ENCODE results near the gene ARFGEF3.

ARFGEF3 gene

DNA sequence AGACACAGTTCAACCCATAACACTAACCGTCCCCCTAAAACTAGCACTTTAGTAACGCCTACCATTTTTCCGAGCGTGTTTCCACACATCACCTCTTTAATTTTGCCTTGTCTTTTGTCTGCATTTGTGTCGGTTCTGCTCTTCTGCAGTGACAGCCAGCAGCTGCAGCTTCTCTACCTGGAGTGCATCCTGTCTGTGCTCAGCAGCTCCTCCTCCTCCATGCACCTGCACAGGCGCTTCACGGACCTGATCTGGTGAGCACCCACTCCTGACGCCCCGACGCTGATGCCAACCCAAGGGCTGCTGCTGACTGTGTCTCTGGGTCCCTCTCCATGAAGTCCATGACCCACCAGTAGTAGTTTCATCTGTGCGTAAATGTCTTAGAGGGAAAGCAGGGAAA is 92.0 kb downstream of the ARFGEF3 start:
- no peak overlapping the region for H3K4me3 ChIP-seq (ENCODE audit: low read depth, low read length)
- DNase-seq (ENCODE audit: low read depth): no peak
- TF ChIP-seq, protein P1, sequence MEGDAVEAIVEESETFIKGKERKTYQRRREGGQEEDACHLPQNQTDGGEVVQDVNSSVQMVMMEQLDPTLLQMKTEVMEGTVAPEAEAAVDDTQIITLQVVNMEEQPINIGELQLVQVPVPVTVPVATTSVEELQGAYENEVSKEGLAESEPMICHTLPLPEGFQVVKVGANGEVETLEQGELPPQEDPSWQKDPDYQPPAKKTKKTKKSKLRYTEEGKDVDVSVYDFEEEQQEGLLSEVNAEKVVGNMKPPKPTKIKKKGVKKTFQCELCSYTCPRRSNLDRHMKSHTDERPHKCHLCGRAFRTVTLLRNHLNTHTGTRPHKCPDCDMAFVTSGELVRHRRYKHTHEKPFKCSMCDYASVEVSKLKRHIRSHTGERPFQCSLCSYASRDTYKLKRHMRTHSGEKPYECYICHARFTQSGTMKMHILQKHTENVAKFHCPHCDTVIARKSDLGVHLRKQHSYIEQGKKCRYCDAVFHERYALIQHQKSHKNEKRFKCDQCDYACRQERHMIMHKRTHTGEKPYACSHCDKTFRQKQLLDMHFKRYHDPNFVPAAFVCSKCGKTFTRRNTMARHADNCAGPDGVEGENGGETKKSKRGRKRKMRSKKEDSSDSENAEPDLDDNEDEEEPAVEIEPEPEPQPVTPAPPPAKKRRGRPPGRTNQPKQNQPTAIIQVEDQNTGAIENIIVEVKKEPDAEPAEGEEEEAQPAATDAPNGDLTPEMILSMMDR (IDR thresholded peaks at IDR 0.05; ENCODE audit: control insufficient read depth, extremely low read depth, insufficient read depth): no peak

DNA sequence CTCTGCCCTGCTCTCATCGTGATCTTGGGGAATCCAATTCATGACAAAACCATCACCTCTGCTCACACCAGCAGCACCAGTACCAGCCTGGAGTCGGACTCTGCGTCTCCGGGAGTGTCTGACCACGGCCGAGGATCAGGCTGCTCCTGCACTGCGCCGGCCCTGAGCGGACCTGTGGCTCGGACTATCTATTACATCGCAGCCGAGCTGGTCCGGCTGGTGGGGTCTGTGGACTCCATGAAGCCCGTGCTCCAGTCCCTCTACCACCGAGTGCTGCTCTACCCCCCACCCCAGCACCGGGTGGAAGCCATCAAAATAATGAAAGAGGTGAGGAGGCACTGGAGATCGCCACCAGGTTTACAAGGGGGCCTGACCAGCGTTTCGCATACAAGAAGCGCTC is 93.7 kb downstream of the ARFGEF3 start:
- TF ChIP-seq, protein P1 (IDR thresholded peaks at IDR 0.05; ENCODE audit: control insufficient read depth, extremely low read depth, insufficient read depth): no peak
- DNase-seq (ENCODE audit: low read depth): no peak

DNA sequence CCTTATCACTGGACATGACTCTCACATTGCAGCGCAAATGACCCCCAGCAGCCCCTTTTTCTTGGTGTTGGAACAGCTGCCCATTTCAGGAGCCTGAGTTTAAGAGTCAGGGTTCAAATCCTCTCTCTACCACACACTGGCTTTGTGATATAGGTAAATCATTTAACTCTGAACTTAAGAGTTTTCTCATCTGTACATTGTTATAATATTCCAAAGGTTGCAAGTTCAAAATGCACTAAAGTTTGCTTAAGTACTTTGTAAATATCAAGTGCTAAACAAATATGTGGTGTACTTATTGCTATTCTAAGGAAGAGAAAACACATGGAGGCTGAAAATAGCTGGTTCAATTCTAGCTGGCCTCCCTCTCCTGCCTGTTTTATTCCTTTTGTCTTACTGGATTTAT is 95.9 kb downstream of the ARFGEF3 start:
- TF ChIP-seq, protein P1 (IDR thresholded peaks at IDR 0.05; ENCODE audit: control insufficient read depth, extremely low read depth, insufficient read depth): no peak
- no peak overlapping the region for H3K4me3 ChIP-seq (ENCODE audit: low read depth, low read length)
- no peak for DNase-seq (ENCODE audit: low read depth)

More for the DNA sequence above, 93.7 kb downstream of the ARFGEF3 start:
- H3K4me3 ChIP-seq (ENCODE audit: low read depth, low read length): no peak overlapping the region

DNA sequence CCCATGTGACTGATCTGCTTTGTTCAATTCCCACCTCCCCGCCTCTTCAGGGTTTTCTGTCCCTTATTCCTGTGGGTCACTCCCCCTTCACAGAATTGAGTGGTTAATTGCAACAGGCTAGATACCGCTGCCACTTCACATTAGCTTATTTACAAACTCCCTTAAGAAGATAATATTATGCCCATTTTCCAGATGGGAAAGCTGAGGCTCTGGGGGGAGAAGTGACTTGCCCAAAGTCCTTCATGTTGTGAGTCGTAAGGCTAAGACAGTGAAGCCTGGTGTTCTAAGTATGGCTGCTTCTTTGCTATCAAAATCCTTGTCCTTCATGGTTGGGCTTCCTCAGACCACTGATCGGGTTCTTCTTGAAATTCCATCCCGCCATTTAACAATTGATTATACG is 96.5 kb downstream of the ARFGEF3 start:
- no peak for DNase-seq (ENCODE audit: low read depth)
- H3K4me3 ChIP-seq (ENCODE audit: low read depth, low read length): no peak overlapping the region
- TF ChIP-seq, protein P1 (IDR thresholded peaks at IDR 0.05; ENCODE audit: control insufficient read depth, extremely low read depth, insufficient read depth): no peak

DNA sequence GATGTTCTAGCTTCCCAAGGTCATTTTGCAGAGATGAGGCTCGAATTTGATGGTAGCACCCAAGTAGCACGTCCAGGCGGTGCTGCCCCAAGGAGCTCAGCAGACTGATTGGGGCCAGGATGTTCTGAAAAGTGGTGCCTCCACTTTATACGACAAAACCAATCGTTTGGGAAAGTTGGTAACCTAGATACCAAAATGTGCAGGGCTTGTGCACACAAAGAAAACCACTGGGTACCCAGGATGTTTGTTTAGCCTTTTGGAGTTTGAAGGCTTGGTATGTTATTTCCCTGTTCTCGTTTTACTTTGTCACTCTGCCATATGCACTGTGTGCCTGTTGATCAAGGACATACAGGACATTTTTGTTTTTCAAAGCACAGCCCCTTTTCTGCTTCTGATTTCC is 97.3 kb downstream of the ARFGEF3 start:
- TF ChIP-seq, protein P1 (IDR thresholded peaks at IDR 0.05; ENCODE audit: control insufficient read depth, extremely low read depth, insufficient read depth): no peak

DNA sequence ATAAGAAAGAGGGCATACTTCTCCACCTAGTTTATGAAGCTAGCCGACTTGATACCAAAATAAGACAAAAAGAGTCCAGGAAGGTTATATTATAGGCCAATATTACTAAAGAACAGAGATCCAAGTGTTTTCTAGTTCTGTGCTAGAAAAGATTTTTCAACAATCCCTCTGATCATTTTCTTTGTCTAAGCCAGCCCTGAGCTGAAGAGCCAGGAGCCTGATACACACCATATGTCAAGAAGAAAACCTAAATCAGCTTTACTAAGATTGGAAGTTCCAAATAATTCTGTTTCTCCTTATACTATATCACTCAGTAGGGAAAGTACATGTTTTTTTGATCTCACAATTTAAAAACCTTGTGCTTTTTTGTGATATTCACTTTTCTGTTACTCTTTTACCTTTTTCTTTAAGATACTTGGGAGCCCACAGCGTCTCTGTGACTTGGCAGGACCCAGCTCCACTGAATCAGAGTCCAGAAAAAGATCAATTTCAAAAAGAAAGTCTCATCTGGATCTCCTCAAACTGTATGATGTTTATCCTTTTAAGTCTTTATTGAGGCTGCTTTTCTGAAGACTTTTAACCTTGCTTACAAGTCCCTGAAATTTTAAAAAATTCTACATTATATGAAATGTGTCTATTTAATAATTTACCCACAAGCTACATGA is 99.5 kb downstream of the ARFGEF3 start:
- no peak overlapping the region for H3K4me3 ChIP-seq (ENCODE audit: low read depth, low read length)
- TF ChIP-seq, protein P1 (IDR thresholded peaks at IDR 0.05; ENCODE audit: control insufficient read depth, extremely low read depth, insufficient read depth): no peak
- DNase-seq (ENCODE audit: low read depth): no peak

More for the DNA sequence above, 97.3 kb downstream of the ARFGEF3 start:
- no peak overlapping the region for H3K4me3 ChIP-seq (ENCODE audit: low read depth, low read length)
- peak; percentile 98 for DNase-seq (ENCODE audit: low read depth)

DNA sequence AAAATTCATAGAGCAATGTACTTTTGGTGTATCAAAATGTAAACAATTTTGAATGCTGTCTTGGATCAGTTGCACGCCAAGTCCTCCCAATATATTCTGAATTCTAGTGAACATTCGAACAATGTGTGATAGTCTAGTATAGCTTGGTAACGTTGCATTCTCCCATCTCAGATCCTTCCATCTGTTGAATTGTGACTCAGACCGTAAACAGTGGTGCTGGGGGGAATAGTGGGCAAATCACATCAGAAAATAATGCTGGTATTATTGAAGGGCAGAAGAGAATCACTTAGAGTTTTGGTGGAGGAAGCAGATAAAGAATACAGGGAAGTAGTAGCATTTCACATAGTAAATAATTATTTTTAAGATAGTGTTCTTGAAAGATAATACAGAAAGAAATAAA is 102.2 kb downstream of the ARFGEF3 start:
- H3K4me3 ChIP-seq (ENCODE audit: low read depth, low read length): no peak overlapping the region
- TF ChIP-seq, protein P1 (IDR thresholded peaks at IDR 0.05; ENCODE audit: control insufficient read depth, extremely low read depth, insufficient read depth): no peak
- DNase-seq (ENCODE audit: low read depth): no peak
